PC-3 (cell line): Measurements from ENCODE around the gene OGA.

Source experiments
- CTCF ChIP-seq: fragments of 300-600 bp; sonication (generic); conservative IDR thresholded peaks from 2 replicates; pipeline ENCODE4 v1.5.1; 2017; ENCODE audit warnings: antibody characterized with exemption, low read depth, mild to moderate bottlenecking, low read length
- EZH2 ChIP-seq: fragments of 300-600 bp; sonication (generic); IDR thresholded peaks from one replicate; pipeline ENCODE4 v1.6.1; 2017; ENCODE audit warnings: antibody characterized with exemption, mild to moderate bottlenecking, low read length; ENCODE audit not compliant: unreplicated experiment
- EZH2phosphoT487 ChIP-seq: fragments of 300-600 bp; sonication (generic); IDR thresholded peaks from 2 replicates; pipeline ENCODE4 v1.6.1; 2018; ENCODE audit warnings: mild to moderate bottlenecking, antibody characterized with exemption, low read length, borderline replicate concordance

DNA sequence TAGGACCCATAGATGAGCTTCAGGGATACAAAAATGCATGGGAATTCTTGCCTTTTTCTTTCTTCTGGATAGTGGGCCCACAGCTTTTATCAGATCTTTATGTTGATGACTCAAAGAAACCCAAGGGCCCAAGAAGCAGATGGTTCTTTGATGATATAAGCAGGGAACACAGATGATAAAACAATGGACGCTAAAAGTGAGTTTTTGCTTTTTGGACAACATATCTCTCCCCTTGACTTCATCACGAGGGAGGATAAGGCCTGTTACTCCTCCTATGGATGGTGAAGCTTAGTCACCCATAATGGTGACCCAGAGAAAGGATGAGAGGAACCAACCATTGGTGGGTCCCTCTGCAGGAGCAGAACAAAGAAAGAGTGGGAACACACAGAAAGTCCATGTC lies 6.5 kb upstream of the OGA start:
- no peak for TF ChIP-seq CTCF
- TF ChIP-seq EZH2, result no peak
- no peak for TF ChIP-seq EZH2phosphoT487
